Prostate gland (tissue), 2 donors: ENCODE results near the gene RWDD3.

Experiments used
- CTCF ChIP-seq, 4 experiments: fragments of 200-600 bp in 2 of 4; fragments of 450-650 bp in 2 of 4; sonication (generic) in 2 of 4; IDR thresholded peaks; 1 replicate in 3 of 4; 2 replicates in 1 of 4; pipeline ENCODE4 v1.5.1; 2016 to 2019; ENCODE audit warnings: antibody characterized with exemption in 4 of 4, mild to moderate bottlenecking in 2 of 4, moderate library complexity in 2 of 4
- POLR2A ChIP-seq: fragments of 450-650 bp; IDR thresholded peaks from one replicate; pipeline ENCODE4 v1.6.1; 2016; ENCODE audit warnings: antibody characterized with exemption, mild to moderate bottlenecking

GRCh38 chr1:95216292-95216990 is 17.6 kb upstream of the RWDD3 start:
- TF ChIP-seq POLR2A (no peak), CTCF (IDR thresholded peaks at IDR 0.05) (no peak)
